RWPE2 (cell line): ENCODE measurements around the gene DCLRE1A.

Experiments used
- ATAC-seq: fragments of 200-7000 bp; cut with Tn5 transposase; 3 replicates; pipeline ENCODE4 v1.9.1; 2021; ENCODE audit warnings: low read depth
- DNase-seq: peaks from one replicate; pipeline ENCODE4 v3.0.0-alpha.2; 2020; ENCODE audit warnings: low spot score
- H3K27ac ChIP-seq: fragments of 450-650 bp; 2 replicates; pipeline ENCODE4 v1.5.1; 2017; ENCODE audit warnings: mild to moderate bottlenecking; ENCODE audit not compliant: poor library complexity, severe bottlenecking
- H3K27me3 ChIP-seq: fragments of 250-450 bp; sonication (Bioruptor Pico); 2 replicates; pipeline ENCODE4 v1.5.1; 2021; ENCODE audit warnings: mild to moderate bottlenecking, moderate library complexity; ENCODE audit not compliant: insufficient read depth, poor library complexity, severe bottlenecking
- H3K36me3 ChIP-seq: fragments of 250-450 bp; sonication (Bioruptor Pico); 2 replicates; pipeline ENCODE4 v1.5.1; 2020; ENCODE audit warnings: low read depth, mild to moderate bottlenecking, moderate library complexity
- H3K4me1 ChIP-seq: fragments of 250-450 bp; sonication (Bioruptor Pico); 2 replicates; pipeline ENCODE4 v1.5.1; 2021; ENCODE audit warnings: mild to moderate bottlenecking, moderate library complexity; ENCODE audit not compliant: insufficient read depth, poor library complexity, severe bottlenecking
- H3K4me3 ChIP-seq: fragments of 250-450 bp; sonication (Bioruptor Pico); 2 replicates; pipeline ENCODE4 v1.5.1; 2021; ENCODE audit warnings: mild to moderate bottlenecking, moderate library complexity; ENCODE audit not compliant: severe bottlenecking
- H3K9me3 ChIP-seq: fragments of 250-450 bp; sonication (Bioruptor Pico); 2 replicates; pipeline ENCODE4 v1.5.1; 2021; ENCODE audit warnings: mild to moderate bottlenecking, moderate library complexity; ENCODE audit not compliant: severe bottlenecking
- TF ChIP-seq, protein P1 (sequence below): fragments of 450-650 bp; IDR thresholded peaks from one replicate; pipeline ENCODE4 v1.5.1; 2017; ENCODE audit warnings: mild to moderate bottlenecking, moderate library complexity; ENCODE audit not compliant: poor library complexity, severe bottlenecking

DCLRE1A gene

DNA sequence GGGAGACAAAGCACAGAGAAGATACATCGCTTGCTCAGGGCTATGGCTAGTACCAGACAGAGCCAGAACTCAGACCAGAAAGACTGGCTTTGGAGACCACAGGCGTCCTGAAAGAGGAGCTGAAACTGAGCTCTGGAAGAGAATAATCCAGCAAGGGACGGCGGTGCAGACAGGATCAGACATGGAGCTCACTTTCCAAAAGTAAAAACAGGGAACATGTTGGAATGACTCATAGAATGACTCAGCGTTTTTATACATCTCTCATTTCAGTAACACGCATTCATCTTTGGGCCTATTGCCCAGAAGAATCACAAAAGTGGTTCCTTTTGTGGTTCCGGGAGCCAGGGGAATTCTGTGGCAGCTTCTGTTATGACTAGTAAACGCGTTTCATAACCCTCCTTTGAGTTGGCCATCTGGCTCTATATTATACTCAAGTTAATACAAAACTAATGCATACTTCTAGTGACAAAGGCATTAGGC is 65.2 kb downstream of the DCLRE1A start:
- TF ChIP-seq, protein P1, sequence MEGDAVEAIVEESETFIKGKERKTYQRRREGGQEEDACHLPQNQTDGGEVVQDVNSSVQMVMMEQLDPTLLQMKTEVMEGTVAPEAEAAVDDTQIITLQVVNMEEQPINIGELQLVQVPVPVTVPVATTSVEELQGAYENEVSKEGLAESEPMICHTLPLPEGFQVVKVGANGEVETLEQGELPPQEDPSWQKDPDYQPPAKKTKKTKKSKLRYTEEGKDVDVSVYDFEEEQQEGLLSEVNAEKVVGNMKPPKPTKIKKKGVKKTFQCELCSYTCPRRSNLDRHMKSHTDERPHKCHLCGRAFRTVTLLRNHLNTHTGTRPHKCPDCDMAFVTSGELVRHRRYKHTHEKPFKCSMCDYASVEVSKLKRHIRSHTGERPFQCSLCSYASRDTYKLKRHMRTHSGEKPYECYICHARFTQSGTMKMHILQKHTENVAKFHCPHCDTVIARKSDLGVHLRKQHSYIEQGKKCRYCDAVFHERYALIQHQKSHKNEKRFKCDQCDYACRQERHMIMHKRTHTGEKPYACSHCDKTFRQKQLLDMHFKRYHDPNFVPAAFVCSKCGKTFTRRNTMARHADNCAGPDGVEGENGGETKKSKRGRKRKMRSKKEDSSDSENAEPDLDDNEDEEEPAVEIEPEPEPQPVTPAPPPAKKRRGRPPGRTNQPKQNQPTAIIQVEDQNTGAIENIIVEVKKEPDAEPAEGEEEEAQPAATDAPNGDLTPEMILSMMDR, result no peak
- peak; percentile 81 for ATAC-seq
- Histone ChIP-seq H3K36me3 (no peaks in the 10 kb centered on the region), H3K4me3 (no peak overlapping the region), H3K9me3 (no peaks in the 10 kb centered on the region), H3K27me3 (no peaks in the 10 kb centered on the region), H3K4me1 (peaks cover 5% of the 10 kb centered on the region), H3K27ac (peak overlapping the region; percentile 34)
- no peak for DNase-seq
